ENCODE measurements around the gene CHD5. TPM values are rescaled to one million over a fixed set of nuclear protein-coding genes. Genes with fewer than 3 reads are reported as not detected.

CHD5 gene
- total RNA-seq, 4 donors from 2014 or later = 0.14 to 1.6 (median 1.2) TPM

GRCh38 chr1:6218375-6219164, 38.4 kb upstream of the CHD5 start:
- no peak for DNase-seq
- peaks cover 0 to 1% (median under 1%) of the 10 kb centered on the region in 4 donors for H3K36me3 ChIP-seq
- no peaks in the 10 kb centered on the region for H3K27me3 ChIP-seq
- in situ Hi-C loops (cut with MboI; ENCODE audit: low pct_ligation_motif_present in 1 of 4, low pct_unique_long_range_greater_than_20kb in 1 of 4, low sequenced_read_pairs in 3 of 4) (no loop called here), intact Hi-C loops (cut with DNase I; ENCODE audit: low total_unique reads) (no loop called here)
- WGBS, 2 donors (ENCODE audit: low coverage in 1 of 2) = 67 to 87% methylated on average over 1 to 15 of the region's 16 CpGs
- no peak overlapping the region for H3K4me3 ChIP-seq
- H3K27ac ChIP-seq = no peak overlapping the region
- H3K9me3 ChIP-seq = no peaks in the 10 kb centered on the region
- peaks cover 0 to 5% (median 0%) of the 10 kb centered on the region in 4 donors for H3K4me1 ChIP-seq
- TF ChIP-seq POLR2A (IDR thresholded peaks at IDR 0.05) (no peak), CTCF (IDR thresholded peaks at IDR 0.05) (no peak), EP300 (IDR thresholded peaks at IDR 0.05; ENCODE audit: low read depth) (no peak), POLR2AphosphoS5 (IDR thresholded peaks at IDR 0.05) (no peak)

GRCh38 chr1:6212193-6212959, 32.3 kb upstream of the CHD5 start:
- Histone ChIP-seq H3K27me3 (no peaks in the 10 kb centered on the region), H3K4me3 (no peak overlapping the region), H3K27ac (no peak overlapping the region), H3K4me1 (peaks cover 6 to 18% (median 12%) of the 10 kb centered on the region in 4 donors), H3K36me3 (no peaks in the 10 kb centered on the region), H3K9me3 (no peaks in the 10 kb centered on the region)
- WGBS, 2 donors (ENCODE audit: low coverage in 1 of 2) = 80% methylated on average over 20 of the region's 20 CpGs; no CpG with 5 or more reads in 1 of the 2 donors
- DNase-seq = no peak
- in situ Hi-C loops (cut with MboI; ENCODE audit: low pct_ligation_motif_present in 1 of 4, low pct_unique_long_range_greater_than_20kb in 1 of 4, low sequenced_read_pairs in 3 of 4) = no loop called here
- intact Hi-C loops (cut with DNase I; ENCODE audit: low total_unique reads) = no loop called here
- TF ChIP-seq CTCF (IDR thresholded peaks at IDR 0.05) (no peak), EP300 (IDR thresholded peaks at IDR 0.05; ENCODE audit: low read depth) (no peak), POLR2AphosphoS5 (IDR thresholded peaks at IDR 0.05) (no peak), POLR2A (IDR thresholded peaks at IDR 0.05) (no peak)

- TF ChIP-seq EP300 (IDR thresholded peaks at IDR 0.05; ENCODE audit: low read depth) = no peak
- TF ChIP-seq POLR2AphosphoS5 (IDR thresholded peaks at IDR 0.05) = no peak
- TF ChIP-seq CTCF (IDR thresholded peaks at IDR 0.05) = no peak
- no peak for TF ChIP-seq POLR2A (IDR thresholded peaks at IDR 0.05)
- Histone ChIP-seq H3K4me1 (peaks cover 6 to 25% (median 14%) of the 10 kb centered on the region in 4 donors), H3K27me3 (no peaks in the 10 kb centered on the region), H3K9me3 (no peaks in the 10 kb centered on the region), H3K27ac (no peak overlapping the region), H3K4me3 (no peak overlapping the region), H3K36me3 (no peaks in the 10 kb centered on the region)
- intact Hi-C loops (cut with DNase I; ENCODE audit: low total_unique reads) (no loop called here), in situ Hi-C loops (cut with MboI; ENCODE audit: low pct_ligation_motif_present in 1 of 4, low pct_unique_long_range_greater_than_20kb in 1 of 4, low sequenced_read_pairs in 3 of 4) (no loop called here)
- no peak for DNase-seq
- WGBS, 2 donors (ENCODE audit: low coverage in 1 of 2) = 92% methylated on average over 16 of the region's 16 CpGs; no CpG with 5 or more reads in 1 of the 2 donors
Measured at GRCh38 chr1:6211731-6212130, 31.6 kb upstream of the CHD5 start.

GRCh38 chr1:6210591-6211355, 30.7 kb upstream of the CHD5 start:
- Histone ChIP-seq H3K27ac (no peak overlapping the region), H3K36me3 (no peaks in the 10 kb centered on the region), H3K27me3 (no peaks in the 10 kb centered on the region), H3K4me1 (peaks cover 6 to 32% (median 21%) of the 10 kb centered on the region in 4 donors), H3K4me3 (no peak overlapping the region), H3K9me3 (no peaks in the 10 kb centered on the region)
- intact Hi-C loops (cut with DNase I; ENCODE audit: low total_unique reads) = no loop called here
- WGBS, 2 donors (ENCODE audit: low coverage in 1 of 2) = 94% methylated on average over 27 of the region's 29 CpGs; no CpG with 5 or more reads in 1 of the 2 donors
- in situ Hi-C loops (cut with MboI; ENCODE audit: low pct_ligation_motif_present in 1 of 4, low pct_unique_long_range_greater_than_20kb in 1 of 4, low sequenced_read_pairs in 3 of 4) = no loop called here
- DNase-seq = no peak
- TF ChIP-seq POLR2A (IDR thresholded peaks at IDR 0.05) = no peak
- no peak for TF ChIP-seq CTCF (IDR thresholded peaks at IDR 0.05)
- no peak for TF ChIP-seq POLR2AphosphoS5 (IDR thresholded peaks at IDR 0.05)
- no peak for TF ChIP-seq EP300 (IDR thresholded peaks at IDR 0.05; ENCODE audit: low read depth)
